NK-92 (cell line): ENCODE data around the gene MAD1L1.

ENCODE experiments used
- DNase-seq: peaks from one replicate; lab custom pipeline; 2025; ENCODE audit not compliant: unreplicated experiment; lab: John Stamatoyannopoulos, UW

Gene MAD1L1

DNA sequence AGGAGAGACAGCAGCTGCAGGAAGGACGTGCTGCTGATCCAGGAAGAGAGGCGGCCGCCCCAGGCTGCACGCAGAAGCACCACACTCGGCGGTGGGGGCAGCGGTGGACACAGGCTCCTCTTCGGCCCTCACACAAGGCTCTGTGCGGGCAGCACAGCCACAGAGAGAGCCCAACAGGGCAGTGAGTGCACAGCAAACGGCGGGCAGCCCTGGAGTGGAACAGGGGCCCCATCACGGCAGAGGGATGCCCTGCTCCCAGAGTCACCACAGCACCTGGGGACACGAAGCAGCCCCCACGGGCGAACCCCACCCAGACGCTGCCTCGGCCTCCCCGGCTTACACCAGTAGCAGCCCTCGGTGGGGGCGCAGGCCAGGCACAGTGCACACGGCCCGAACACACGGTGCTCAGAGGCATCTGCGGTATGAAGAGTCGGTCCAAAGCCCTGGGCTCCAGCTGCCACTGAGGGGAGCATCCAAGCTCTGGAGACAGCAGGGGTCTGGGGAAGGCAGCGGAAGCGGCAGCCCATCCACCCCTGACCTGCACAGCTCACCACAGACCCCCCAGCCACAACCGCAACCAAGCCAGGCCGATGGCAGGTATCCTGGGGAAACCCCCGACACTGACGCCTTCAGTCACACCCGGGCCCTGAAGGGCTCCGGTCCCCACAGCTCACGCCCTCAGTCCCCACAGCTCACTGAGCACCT lies 26.1 kb upstream of the MAD1L1 start:
- DNase-seq = no peak

DNA sequence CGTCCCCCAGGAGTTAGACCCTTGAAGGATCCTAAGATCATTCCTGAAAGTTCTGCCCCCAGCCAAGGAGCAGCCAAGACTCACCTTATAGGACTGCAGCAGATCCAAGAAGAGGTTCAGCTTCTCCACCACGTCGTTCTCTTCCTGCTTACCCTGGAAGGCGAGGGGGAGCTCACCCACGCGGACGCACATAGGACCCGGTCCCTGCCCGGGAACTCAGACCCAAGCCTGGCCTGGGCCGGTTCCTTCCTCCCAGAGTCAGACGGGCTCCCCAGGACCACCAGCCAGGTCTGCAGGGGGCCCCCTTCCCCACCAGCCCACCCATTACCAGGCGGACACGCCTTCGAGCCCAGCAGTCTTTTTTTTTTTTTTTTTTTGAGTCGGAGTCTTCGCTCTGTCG lies 24.9 kb upstream of the MAD1L1 start:
- no peak for DNase-seq

DNA sequence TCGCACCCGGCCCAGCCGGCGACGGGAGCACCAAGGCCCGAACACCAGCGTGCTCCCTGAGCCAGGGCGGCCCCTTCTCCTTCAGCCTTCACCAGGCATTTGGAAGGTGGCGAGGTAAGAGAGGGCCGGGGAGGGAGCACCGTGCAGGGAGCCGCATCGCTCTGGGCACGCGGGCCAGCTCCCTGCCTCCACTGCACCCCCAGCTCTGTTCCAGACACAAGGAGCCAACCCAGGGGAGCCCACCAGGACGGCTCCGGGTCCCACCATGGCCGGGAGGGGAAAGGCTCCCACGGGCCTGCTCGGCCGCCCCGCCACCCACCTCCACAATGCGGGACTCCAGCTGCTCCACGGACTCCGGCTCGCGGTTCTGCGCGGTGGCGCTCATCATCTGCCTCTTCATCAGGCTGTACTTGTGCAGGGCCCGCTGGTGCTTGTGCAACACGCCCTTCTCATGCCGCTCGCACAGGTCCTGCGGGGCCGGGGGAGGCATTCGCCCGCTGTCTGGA lies 24.4 kb upstream of the MAD1L1 start:
- DNase-seq = no peak

DNA sequence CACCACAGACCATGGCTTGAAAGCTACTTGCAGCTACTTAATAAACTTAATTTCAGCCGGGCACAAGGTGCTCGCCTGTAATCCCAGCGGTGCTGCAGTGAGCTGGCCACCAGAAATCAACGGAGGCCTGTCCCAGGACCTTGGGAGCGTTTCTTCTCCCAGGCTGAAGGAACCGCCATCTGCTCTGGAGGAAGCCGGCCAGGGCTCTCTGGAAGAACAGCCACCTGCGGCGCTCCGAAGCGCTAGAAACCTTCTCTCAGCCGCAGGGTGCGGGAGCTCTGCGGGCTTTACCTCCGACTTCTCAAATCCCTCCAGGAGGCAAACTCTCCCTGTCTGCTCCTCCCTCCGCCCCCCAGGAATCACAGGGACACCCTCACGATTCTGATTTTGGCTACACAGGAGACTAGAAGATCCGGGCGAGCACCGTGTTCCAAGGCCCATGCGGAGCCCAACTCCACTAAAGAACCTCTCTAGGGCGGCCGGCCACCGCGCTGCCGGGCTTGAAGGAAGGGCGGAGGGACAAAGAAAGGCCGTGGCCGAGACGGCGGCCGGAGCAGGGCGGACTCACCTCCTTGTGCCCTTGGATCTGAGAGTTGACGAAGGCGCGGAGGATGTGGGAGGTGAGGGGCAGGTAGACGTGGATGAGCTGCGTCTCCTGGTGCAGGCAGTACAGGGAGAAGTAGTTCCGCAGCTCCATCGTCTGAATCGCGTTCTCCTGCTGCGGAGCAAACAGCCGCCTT lies 23.7 kb upstream of the MAD1L1 start:
- no peak for DNase-seq

DNA sequence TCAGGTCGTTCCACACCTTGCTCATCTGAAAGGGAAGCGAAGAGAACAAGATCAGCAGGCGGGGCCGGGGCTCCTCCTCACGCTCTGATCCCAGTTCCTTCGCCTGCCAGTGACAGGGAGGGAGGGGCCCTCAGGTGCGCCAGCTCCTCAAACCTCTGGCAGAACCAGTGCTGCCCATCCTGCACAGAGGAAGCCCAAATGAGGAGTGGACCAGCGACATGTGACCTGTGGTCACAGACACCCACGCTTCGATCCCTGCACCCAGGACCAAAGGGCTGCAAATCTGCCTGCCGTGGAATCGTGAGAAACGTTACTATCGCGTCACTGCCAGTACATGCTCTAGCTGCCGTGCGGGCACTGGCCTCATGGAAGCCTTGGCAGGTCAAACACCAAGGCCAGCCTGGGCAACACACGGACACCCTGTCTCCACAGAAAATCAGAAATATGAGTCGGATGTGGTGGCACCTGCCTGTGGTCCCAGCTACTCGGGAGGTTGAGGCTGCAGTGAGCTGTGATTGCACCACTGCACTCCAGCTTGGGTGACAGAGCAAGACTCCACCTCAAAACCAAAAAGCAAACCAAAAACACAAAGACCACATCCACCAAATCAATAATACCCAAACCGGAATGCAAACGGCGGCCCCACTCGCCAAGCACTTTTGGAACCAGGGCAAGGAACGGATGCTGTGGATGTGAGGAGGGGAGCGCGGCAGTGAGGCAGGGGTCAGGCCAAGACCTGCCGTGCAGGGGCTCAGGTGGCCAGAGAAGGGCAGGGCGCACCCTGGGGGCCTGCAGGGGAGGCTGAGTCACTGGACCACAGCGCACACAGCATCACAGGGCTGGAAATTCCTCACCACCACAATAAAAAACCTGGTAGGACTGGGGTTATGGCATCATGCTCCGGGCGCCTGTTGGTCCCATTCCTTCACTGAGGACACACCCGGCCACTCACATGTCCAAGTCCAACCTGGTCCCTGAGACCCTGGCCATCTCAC lies 22.7 kb upstream of the MAD1L1 start:
- no peak for DNase-seq

DNA sequence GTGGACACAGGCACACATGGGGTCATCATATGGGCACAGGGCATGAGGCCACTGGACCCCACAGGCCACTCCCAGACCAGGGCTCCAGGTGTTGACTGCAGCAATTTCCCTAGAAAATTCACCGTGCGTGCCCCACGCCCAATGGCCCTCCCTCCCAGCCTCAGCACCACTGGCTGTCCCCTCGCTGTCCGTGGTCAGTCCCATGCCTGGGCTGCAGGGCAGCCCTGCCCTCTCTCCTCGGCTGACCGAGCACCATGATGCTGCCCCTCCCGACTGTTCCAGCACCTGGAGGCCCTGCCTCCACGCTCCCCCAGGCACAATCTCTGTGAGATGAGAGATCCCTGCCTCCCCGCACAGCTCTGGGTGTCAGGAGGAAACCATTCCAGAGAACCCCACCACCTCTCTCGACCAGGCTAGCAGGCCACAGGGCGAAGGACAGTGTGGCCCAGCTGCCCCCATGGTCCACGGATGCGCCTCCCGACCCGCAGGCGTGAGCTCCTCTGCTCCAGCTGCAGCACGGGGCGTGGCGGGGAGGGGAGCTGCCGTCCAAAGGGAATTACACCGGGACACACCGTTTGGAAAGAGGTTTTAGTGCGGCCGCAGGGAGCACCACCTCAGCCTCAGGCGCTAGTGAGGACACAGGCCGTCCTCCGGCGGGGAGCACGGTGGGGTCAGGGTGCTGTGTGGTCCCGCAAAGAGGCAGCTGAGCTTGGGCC lies 21.8 kb upstream of the MAD1L1 start:
- DNase-seq = no peak

DNA sequence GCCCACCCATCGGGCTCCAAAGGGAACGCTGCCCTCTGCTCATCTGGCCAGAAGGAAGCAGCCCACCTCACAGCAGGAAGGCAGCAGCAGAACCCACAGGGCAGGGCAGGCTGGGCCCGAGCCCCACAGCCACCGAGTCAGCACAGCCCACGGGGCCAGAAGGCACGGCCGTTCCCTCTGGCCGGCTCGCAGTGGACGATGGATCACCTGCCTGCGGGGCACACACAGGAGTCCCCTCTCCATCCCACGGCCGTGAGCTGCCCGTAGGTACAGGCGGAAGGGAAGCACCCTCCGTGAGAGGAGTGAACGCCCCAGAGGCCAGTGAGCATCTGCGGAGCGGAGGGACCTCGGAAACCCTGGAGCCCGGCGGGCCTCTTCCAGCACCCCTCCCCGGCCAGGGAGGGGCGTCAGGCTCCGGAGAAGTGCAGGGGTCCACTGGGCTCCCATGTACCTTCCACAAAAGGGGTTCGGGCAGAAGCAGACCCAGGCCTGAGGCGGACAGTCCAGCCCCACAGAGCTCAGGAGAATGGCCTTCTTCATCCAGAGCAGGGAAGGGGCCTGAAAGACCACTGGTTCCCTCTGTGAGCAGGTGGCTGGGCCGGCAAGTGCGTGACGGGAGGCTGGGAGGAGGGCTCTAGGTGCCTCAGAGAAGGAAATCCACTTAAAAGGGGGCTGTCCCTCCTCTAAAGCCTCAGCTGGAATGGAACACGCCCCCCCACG lies 20.9 kb upstream of the MAD1L1 start:
- DNase-seq = no peak

DNA sequence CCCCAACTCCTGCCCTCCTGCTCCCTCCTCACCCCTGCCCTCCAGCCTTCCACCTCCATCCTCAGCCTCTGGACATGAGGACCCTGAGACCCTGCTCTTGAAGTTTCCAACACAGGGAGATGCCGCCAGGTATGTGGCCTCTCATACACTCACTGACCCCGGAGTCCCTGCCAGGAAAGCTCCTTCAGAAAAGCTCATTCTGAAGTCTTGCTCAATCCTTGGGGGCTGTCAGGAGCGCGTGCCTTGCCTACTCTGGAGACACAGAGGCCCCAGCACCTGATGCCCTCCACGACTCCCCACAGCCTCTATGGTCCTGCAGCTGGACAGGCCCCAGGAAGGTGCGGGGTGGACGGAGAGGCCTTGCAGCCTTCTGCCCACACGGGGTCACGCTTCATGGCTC lies 20.3 kb upstream of the MAD1L1 start:
- no peak for DNase-seq

DNA sequence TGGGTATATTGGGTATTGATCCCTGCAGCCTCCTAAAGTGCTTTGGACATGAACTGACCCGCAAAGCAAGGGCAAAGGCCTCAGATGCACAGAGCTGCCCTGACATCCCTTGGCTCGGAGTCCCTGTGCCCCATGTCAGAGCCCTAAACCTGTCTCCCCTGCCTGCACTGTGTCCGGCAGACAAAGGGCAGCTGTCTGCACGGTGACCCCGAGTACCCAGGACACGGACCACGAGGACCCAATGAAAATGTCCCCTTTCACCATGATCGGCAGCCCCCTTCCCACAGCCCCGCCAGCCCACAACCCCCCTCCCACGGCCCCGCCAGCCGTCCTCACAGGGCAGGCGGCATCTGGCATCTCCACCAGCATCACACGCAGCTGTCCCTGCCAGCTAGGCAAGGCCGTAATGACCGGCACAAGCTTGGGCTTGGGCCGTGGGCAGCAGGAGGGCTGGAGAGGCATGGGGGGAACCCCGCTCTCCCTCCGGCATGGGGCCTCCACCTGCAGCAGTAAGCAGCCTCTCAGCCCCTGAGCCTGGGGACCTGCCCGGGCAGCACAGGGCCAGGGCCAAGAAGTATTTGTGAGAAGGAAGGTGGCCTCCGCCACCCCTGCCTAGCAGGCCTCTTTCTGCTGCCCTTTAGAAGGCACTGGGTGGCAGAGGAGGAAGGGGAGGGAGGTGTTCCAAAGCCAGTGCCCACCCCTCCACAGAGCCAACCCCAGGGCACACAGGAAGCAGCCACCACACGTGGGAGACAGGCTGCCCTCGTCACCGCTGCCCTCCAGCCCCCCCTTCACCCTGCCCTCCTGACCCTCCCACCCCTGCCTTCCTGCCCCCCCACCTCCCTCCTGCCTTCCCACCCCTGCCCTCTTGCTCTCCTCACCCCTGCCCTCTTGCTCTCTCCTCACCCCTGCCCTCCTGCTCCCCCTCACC lies 19.4 kb upstream of the MAD1L1 start:
- DNase-seq = no peak

DNA sequence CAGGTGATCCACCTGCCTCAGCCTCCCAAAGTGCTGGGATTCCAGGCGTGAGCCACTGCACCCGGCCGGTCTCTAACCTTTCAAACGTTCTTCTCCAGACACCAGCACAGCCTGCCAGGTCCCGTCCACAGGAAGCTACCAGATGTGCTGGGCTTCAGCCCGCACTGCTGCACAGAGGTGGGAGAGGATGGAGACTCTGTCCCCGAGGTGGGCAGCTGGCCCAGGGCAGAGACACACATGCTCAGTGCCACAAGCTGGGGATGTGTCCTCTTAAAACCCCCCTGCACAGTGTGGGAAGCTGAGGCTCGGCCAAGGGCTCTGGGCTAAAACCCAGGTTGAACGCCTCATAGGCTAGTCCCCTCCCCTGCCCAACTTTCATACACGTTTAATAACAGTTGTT lies 18.6 kb upstream of the MAD1L1 start:
- DNase-seq = no peak

DNA sequence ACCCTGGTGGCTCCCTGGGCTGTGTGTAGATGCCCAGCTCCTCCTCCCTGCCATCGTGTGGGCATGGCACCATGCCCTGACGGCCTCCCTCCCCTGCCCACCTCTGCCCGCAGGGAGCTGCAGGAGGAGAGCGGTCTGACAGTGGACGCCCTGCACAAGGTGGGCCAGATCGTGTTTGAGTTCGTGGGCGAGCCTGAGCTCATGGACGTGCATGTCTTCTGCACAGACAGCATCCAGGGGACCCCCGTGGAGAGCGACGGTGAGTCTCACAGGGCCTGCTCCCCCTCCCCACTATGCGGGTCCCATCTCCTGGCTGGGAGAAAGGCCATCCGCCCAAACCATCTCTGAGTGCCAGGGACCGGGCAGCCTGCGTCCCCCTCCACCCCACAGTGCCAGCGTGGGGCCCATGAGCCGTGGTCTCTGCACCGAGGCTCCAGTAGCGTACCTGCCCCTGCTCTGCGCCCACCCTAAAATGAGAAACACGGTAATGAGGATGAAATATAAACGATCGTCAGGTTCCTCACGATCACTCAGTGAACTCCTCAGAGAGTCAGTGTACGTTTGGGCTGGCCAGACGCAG lies 17.1 kb upstream of the MAD1L1 start:
- no peak for DNase-seq

DNA sequence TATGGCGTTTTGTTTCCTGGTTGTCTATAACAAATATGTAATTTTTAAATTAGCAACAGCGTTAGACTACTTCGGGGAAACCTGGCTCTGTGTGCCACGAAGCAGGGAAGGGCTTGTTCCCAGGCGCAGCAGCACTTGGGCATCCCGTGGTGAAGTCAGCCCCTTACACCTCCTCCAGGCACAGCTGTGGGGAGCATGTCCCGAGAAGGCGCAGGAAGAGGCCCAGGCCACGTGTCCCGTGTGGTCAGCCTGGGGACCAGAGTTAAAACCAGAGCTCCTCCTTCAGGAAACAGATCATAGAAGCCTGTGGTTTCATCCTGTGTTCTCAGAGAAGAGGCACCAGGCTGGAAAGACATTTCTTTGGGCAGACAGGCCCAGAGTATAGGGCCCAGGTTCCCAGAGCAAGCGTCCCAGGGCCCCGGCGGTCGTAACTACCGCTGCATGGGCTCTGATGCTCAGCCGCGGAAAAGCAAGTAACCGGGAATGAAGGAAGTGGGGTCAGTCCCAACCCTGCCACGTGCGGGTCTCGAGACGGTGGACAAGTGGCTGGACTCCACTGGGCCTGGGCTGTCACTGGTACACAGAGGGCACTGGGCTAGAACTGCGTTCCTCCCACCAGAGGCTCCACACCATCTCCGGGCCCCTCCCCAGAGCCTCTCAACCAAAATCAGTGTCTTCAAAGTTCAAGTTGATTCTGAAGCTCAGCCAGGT lies 16.4 kb upstream of the MAD1L1 start:
- DNase-seq = no peak

DNA sequence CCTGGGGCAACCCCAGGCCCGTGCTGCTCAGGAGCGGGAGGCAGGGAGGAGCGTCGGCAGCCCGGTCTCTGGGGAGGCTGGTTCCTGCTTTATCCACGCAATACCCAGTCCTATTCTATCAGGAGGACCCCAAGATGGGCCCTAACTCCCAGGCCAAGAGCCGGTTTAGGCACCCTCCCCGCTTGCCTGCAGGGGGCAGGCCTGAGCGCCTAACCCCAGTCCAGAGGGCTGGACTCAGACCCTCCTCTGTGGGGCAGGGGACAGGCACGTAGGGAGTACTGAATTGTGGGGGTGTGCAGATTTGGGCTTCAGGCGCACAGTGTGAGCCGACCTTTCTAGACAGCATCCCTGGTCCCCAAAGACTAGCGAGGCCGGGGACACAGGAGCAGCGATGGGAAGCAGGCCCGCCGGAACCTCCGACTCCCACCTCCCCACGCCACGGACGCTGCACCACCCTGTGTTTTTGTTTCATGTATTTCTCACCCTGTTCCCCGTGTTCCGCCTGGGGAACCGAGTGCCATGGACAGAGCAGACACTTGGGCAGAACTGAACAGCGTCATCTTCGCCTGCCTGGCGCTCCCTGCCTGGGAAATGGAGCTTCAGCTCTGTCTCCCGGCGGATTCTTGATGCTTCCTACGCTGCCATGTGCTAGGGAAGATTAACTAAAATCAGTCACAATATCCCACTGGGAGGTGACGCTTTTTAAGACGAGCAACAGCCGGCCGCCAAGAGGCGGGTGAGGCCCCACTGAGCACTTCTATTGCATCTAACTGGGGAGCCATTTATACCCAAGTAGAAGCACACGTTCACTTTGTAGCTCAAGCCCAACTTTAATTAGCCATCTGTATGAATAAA lies 14.6 kb upstream of the MAD1L1 start:
- no peak for DNase-seq

DNA sequence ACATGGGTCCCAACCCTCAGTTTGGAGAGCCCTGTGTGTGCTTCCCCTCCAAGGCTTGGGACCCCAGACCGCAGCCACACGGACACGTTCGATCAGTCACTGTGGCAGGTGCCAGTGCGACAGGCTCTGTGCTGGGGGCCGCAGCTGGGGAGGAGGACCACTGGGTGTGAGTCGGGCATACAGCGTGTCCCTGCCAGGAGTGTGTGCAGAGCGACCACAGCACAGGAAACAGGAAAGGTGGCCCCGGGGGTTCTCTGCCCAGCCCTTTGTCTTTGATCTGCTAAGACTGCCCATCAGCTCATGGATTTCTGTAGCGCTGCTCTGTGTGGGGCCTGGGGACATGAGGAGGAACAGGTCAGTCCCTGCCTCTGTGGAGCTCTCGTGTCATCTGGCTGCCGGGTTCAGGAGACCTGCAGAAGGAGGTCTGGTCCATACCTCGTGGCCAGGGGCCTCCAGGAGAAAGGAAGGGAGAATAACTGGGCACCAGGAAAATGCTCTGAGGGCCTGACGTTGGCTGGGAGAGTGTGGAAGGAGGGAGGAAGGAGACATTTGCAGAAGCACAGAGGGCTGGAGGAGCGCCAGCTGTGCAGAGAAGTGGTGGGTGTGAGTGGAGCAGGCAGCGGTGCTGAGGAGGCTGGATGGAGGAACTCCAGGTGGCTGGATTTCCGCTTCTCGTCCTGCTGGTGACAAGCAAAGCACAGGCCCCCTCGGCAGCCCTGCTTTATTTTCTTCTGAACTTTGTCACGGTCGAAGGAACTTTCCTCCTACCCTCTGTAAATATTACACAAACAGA lies 13.3 kb upstream of the MAD1L1 start:
- DNase-seq = no peak

DNA sequence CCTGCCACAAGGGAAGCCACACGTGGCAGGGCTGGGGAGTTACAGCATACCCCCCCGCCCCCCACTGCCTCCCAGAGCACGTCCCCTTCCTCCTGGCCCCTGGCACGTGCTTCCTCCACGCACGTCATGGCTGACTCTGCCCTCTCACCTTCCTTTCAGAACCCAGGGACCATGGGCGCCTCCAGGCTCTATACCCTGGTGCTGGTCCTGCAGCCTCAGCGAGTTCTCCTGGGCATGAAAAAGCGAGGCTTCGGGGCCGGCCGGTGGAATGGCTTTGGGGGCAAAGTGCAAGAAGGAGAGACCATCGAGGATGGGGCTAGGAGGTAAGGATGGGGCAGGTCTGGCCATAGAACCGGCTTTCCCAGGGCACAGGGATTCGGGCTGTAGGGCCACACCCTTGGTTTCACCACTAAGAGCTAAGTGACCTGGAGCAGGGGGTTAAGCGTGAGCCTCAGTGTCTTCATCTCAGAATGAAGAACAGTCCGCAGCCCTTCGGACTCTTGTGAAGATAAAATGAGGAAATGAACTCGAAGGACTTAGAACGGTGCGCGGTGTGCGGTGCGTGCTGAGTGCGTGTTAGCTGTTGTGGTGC lies 11.8 kb upstream of the MAD1L1 start:
- DNase-seq = no peak

DNA sequence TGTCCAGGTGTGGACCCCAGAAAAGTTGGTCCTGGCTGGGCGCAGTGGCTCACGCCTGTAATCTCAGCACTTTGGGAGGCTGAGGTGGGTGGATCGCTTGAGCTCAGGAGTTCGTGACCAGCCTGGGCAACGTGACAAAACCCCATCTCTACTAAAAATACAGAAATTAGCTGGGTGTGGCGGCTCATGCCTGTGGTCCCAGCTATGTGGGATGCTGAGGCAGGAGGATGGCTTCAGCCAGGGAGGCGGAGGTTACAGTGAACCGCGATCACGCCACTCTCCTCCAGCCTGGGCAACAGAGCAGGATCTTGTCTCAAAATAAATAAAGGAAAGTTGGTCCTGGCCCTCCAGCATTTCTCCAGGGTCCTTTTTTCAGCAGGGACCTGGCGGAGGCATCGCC lies 10.7 kb upstream of the MAD1L1 start:
- DNase-seq = no peak
